MM.1S (cell line): Measurements from ENCODE around the gene OR10A5.

Experiments used
- CTCF ChIP-seq: fragments of 300-600 bp; sonication (generic); IDR thresholded peaks from 2 replicates; pipeline ENCODE4 v1.5.1; 2016; ENCODE audit warnings: antibody characterized with exemption, low read length, mixed read lengths
- EZH2phosphoT487 ChIP-seq: fragments of 300-600 bp; sonication (generic); IDR thresholded peaks from 2 replicates; pipeline ENCODE4 v1.6.1; 2018; ENCODE audit warnings: antibody characterized with exemption, low read length

- TF ChIP-seq CTCF = no peak
- no peak for TF ChIP-seq EZH2phosphoT487
Measured at GRCh38 chr11:6892400-6892799, 46.9 kb downstream of the OR10A5 start, which contains the start of gene OR2D2.
